ENCODE measurements around the gene TSR3. TPM values are rescaled to one million over a fixed set of nuclear protein-coding genes. Genes with fewer than 3 reads are reported as not detected.

Gene TSR3
- total and polyA plus RNA-seq, 2 of the 13 experiments (the other 11 are each of a cell fraction or from before 2014, with no cell fraction given): 24.2 to 51.0 TPM

DNA sequence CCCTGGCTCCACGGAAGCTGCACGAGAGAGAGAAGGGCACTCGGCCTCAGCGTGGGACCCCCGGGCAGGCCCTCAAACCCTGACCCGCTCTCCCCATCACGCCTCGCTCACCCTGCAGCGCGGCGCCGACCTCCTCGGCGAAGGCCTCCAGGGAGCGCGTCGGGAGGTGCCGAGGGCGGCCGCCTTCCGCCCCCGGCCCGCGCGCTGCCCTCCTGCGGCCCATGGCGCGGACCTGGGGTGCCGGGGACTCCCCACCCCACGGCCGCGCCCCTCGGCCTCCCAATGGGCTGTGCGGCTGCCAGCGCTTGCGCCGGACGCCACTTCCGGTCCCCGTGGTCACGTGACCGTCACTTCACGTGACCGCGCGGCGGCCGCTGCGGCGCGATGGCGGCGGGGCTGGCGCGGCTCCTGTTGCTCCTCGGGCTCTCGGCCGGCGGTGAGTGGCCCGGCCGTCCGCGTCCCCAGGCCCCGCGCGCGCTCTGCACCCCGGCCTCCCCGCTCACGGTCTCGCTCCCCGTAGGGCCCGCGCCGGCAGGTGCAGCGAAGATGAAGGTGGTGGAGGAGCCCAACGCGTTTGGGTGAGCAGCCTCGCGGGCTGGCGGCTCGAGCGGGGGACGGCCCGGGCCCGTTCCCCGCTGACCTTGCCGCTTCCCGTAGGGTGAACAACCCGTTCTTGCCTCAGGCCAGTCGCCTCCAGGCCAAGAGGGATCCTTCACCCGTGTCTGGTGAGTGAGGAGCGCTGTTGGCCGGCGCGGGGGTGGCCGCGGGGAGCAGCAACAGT is at the start of gene TSR3, which contains the start of gene GNPTG (continued):
- TF ChIP-seq, protein P1, sequence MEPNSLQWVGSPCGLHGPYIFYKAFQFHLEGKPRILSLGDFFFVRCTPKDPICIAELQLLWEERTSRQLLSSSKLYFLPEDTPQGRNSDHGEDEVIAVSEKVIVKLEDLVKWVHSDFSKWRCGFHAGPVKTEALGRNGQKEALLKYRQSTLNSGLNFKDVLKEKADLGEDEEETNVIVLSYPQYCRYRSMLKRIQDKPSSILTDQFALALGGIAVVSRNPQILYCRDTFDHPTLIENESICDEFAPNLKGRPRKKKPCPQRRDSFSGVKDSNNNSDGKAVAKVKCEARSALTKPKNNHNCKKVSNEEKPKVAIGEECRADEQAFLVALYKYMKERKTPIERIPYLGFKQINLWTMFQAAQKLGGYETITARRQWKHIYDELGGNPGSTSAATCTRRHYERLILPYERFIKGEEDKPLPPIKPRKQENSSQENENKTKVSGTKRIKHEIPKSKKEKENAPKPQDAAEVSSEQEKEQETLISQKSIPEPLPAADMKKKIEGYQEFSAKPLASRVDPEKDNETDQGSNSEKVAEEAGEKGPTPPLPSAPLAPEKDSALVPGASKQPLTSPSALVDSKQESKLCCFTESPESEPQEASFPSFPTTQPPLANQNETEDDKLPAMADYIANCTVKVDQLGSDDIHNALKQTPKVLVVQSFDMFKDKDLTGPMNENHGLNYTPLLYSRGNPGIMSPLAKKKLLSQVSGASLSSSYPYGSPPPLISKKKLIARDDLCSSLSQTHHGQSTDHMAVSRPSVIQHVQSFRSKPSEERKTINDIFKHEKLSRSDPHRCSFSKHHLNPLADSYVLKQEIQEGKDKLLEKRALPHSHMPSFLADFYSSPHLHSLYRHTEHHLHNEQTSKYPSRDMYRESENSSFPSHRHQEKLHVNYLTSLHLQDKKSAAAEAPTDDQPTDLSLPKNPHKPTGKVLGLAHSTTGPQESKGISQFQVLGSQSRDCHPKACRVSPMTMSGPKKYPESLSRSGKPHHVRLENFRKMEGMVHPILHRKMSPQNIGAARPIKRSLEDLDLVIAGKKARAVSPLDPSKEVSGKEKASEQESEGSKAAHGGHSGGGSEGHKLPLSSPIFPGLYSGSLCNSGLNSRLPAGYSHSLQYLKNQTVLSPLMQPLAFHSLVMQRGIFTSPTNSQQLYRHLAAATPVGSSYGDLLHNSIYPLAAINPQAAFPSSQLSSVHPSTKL (CRISPR knock-in tag; IDR thresholded peaks at IDR 0.05): peak; percentile 34; the same call in 1 of the 2 replicates
- TF ChIP-seq ZNF841 (CRISPR knock-in tag; IDR thresholded peaks at IDR 0.05; ENCODE audit: borderline replicate concordance) (no peak), ZNF776 (CRISPR knock-in tag; IDR thresholded peaks at IDR 0.05) (no peak), ESRRA (CRISPR knock-in tag; IDR thresholded peaks at IDR 0.05; ENCODE audit: low read depth) (0 out of 2 replicates have a peak, but pooled peaks have one; percentile 68), HMG20B (CRISPR knock-in tag; conservative IDR thresholded peaks at IDR 0.05) (no peak), HCFC1 (IDR thresholded peaks at IDR 0.05; ENCODE audit: low read depth, low read length) (peak; percentile 75), AGO1 (IDR thresholded peaks at IDR 0.05; ENCODE audit: low read depth, low read length, poor library complexity, severe bottlenecking) (no peak), KDM1A (CRISPR knock-in tag; IDR thresholded peaks at IDR 0.05) (no peak), ZFY (CRISPR knock-in tag; IDR thresholded peaks at IDR 0.05) (peak; percentile 94), FOXO1 (CRISPR knock-in tag; IDR thresholded peaks at IDR 0.05) (peak; percentile 40; the same call in 1 of the 2 replicates), SAP130 (CRISPR knock-in tag; IDR thresholded peaks at IDR 0.05; ENCODE audit: low read depth) (peak; percentile 99), HIVEP1 (CRISPR knock-in tag; IDR thresholded peaks at IDR 0.05) (no peak), ZNF788 (CRISPR knock-in tag; IDR thresholded peaks at IDR 0.05; ENCODE audit: borderline replicate concordance) (peak; percentile 81; the same call in 1 of the 2 replicates), YY1 (IDR thresholded peaks at IDR 0.05; ENCODE audit: insufficient read depth, insufficient replicate concordance, low read depth, low read length) (peak; percentile 98), KLF13 (CRISPR knock-in tag; IDR thresholded peaks at IDR 0.05) (no peak), TRIM24 (CRISPR knock-in tag; IDR thresholded peaks at IDR 0.05) (no peak), ERF (CRISPR knock-in tag; IDR thresholded peaks at IDR 0.05) (peak; percentile 79)
- TF ChIP-seq, protein P2, sequence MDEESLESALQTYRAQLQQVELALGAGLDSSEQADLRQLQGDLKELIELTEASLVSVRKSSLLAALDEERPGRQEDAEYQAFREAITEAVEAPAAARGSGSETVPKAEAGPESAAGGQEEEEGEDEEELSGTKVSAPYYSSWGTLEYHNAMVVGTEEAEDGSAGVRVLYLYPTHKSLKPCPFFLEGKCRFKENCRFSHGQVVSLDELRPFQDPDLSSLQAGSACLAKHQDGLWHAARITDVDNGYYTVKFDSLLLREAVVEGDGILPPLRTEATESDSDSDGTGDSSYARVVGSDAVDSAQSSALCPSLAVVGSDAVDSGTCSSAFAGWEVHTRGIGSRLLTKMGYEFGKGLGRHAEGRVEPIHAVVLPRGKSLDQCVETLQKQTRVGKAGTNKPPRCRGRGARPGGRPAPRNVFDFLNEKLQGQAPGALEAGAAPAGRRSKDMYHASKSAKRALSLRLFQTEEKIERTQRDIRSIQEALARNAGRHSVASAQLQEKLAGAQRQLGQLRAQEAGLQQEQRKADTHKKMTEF (CRISPR knock-in tag; IDR thresholded peaks at IDR 0.05): no peak; the same call in 1 of the 2 replicates
- TF ChIP-seq, protein P3, sequence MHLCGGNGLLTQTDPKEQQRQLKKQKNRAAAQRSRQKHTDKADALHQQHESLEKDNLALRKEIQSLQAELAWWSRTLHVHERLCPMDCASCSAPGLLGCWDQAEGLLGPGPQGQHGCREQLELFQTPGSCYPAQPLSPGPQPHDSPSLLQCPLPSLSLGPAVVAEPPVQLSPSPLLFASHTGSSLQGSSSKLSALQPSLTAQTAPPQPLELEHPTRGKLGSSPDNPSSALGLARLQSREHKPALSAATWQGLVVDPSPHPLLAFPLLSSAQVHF (CRISPR knock-in tag; IDR thresholded peaks at IDR 0.05): peak; percentile 83; the same call in 1 of the 2 replicates
- TF ChIP-seq, protein P4, sequence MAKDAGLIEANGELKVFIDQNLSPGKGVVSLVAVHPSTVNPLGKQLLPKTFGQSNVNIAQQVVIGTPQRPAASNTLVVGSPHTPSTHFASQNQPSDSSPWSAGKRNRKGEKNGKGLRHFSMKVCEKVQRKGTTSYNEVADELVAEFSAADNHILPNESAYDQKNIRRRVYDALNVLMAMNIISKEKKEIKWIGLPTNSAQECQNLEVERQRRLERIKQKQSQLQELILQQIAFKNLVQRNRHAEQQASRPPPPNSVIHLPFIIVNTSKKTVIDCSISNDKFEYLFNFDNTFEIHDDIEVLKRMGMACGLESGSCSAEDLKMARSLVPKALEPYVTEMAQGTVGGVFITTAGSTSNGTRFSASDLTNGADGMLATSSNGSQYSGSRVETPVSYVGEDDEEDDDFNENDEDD (CRISPR knock-in tag; IDR thresholded peaks at IDR 0.05; ENCODE audit: borderline replicate concordance): peak; percentile 80; the same call in 1 of the 2 replicates
- TF ChIP-seq, protein P5, sequence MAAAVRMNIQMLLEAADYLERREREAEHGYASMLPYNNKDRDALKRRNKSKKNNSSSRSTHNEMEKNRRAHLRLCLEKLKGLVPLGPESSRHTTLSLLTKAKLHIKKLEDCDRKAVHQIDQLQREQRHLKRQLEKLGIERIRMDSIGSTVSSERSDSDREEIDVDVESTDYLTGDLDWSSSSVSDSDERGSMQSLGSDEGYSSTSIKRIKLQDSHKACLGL (CRISPR knock-in tag; IDR thresholded peaks at IDR 0.05): no peak
- TF ChIP-seq, protein P6, sequence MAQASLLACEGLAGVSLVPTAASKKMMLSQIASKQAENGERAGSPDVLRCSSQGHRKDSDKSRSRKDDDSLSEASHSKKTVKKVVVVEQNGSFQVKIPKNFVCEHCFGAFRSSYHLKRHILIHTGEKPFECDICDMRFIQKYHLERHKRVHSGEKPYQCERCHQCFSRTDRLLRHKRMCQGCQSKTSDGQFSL (CRISPR knock-in tag; IDR thresholded peaks at IDR 0.05): 0 out of 2 replicates have a peak, but pooled peaks have one; percentile 46
